CD4-positive, alpha-beta T cell (primary cell): Measurements from ENCODE around the gene SIRT3. TPM values are rescaled to one million over a fixed set of nuclear protein-coding genes. Genes with fewer than 3 reads are reported as not detected.
A peak's percentile ranks its signal among the peaks of the same experiment; 100 is the strongest.
"Not testable (repeated sequence)": the region's sequence is repeated elsewhere in the genome, so short reads cannot be mapped to it uniquely, and the experiment has no call there.

ENCODE experiments used
- ATAC-seq: fragments of 200-7000 bp; cut with Tn5 transposase; one replicate; pipeline ENCODE4 v1.10.0; 2022; ENCODE audit warnings: mild to moderate bottlenecking; ENCODE audit not compliant: poor library complexity
- CTCF ChIA-PET: fragments of 350-600 bp; sonication (Branson Sonifier 250); formaldehyde crosslinking; loops from one replicate; lab custom pipeline; 2021; ENCODE audit warnings: antibody characterized with exemption, inconsistent platforms; lab: Charles Lee
- POLR2A ChIA-PET: fragments of 350-600 bp; sonication (Branson Sonifier 250); formaldehyde crosslinking; loops from one replicate; lab custom pipeline; 2021; ENCODE audit warnings: antibody characterized with exemption, inconsistent platforms; lab: Charles Lee
- DNase-seq, 14 experiments: peaks; one replicate each; pipeline ENCODE4 v3.0.0-alpha.2; 2013 to 2020; ENCODE audit warnings: mixed read lengths in 2 of 14
- H3K27ac ChIP-seq, 2 donors: one replicate each; pipeline versions ENCODE4 v1.5.1 to v1.7.0; 2013; ENCODE audit warnings: low read length in 2 of 2, low read depth in 1 of 2, mild to moderate bottlenecking in 1 of 2
- H3K27me3 ChIP-seq, 2 experiments: 1 replicate in 1 of 2; 2 replicates in 1 of 2; pipeline versions ENCODE4 v1.6.1 to v1.7.0; 2013; ENCODE audit warnings: low read length in 2 of 2, control low read depth in 1 of 2, mild to moderate bottlenecking in 1 of 2, moderate library complexity in 1 of 2; ENCODE audit not compliant: insufficient read depth in 2 of 2, control insufficient read depth in 1 of 2
- H3K36me3 ChIP-seq: one replicate; pipeline ENCODE4 v1.6.1; 2013; ENCODE audit warnings: low read length, control low read depth; ENCODE audit not compliant: insufficient read depth
- H3K4me1 ChIP-seq: one replicate; pipeline ENCODE4 v1.6.1; 2013; ENCODE audit warnings: low read length, control low read depth; ENCODE audit not compliant: insufficient read depth
- H3K4me3 ChIP-seq: one replicate; pipeline ENCODE4 v1.5.1; 2013; ENCODE audit warnings: mild to moderate bottlenecking, low read length, moderate library complexity
- H3K9me3 ChIP-seq, 2 experiments: 1 replicate in 1 of 2; 2 replicates in 1 of 2; pipeline versions ENCODE4 v1.6.1 to v1.7.0; 2013; ENCODE audit warnings: low read length in 2 of 2, mild to moderate bottlenecking in 2 of 2, control low read depth in 1 of 2, moderate library complexity in 1 of 2; ENCODE audit not compliant: control insufficient read depth in 1 of 2, insufficient read depth in 1 of 2
- H3K27ac Mint-ChIP-seq: one replicate; pipeline ENCODE4 v1.8.0; 2020; ENCODE audit warnings: mixed read lengths
- H3K27me3 Mint-ChIP-seq: one replicate; pipeline ENCODE4 v1.8.0; 2021; ENCODE audit warnings: mixed read lengths
- H3K36me3 Mint-ChIP-seq: one replicate; pipeline ENCODE4 v1.8.0; 2021; ENCODE audit warnings: low read depth, mixed read lengths
- H3K4me1 Mint-ChIP-seq: one replicate; pipeline ENCODE4 v1.8.0; 2021; ENCODE audit warnings: low read depth, mixed read lengths
- H3K4me3 Mint-ChIP-seq: one replicate; pipeline ENCODE4 v1.8.0; 2020; ENCODE audit warnings: mild to moderate bottlenecking, mixed read lengths
- H3K9me3 Mint-ChIP-seq: one replicate; pipeline ENCODE4 v1.8.0; 2020; ENCODE audit warnings: mixed read lengths
- intact Hi-C, 2 experiments: fragments of 100-400 bp; cut with DNase I in 1 of 2; cut with micrococcal nuclease in 1 of 2; formaldehyde crosslinking; loops; one replicate each; pipeline versions ENCODE4 v1.15.1 to v1.9.0; 2023 to 2025; cut with DNase I, micrococcal nuclease
- total RNA-seq, 174 experiments: library from RNA in 2 of 174; stranded (reverse) in 2 of 174; gene quantifications; one replicate each; pipeline ENCODE4 v1.2.3 and lab custom pipeline; 2021 to 2026
- TF ChIP-seq, protein P1 (sequence below): fragments of 200-600 bp; IDR thresholded peaks from one replicate; pipeline ENCODE4 v1.8.0; 2022; ENCODE audit warnings: antibody characterized with exemption, mild to moderate bottlenecking

The SIRT3 gene
- total RNA-seq, 2 experiments from 2014 or later: 16.4 to 18.0 TPM

DNA sequence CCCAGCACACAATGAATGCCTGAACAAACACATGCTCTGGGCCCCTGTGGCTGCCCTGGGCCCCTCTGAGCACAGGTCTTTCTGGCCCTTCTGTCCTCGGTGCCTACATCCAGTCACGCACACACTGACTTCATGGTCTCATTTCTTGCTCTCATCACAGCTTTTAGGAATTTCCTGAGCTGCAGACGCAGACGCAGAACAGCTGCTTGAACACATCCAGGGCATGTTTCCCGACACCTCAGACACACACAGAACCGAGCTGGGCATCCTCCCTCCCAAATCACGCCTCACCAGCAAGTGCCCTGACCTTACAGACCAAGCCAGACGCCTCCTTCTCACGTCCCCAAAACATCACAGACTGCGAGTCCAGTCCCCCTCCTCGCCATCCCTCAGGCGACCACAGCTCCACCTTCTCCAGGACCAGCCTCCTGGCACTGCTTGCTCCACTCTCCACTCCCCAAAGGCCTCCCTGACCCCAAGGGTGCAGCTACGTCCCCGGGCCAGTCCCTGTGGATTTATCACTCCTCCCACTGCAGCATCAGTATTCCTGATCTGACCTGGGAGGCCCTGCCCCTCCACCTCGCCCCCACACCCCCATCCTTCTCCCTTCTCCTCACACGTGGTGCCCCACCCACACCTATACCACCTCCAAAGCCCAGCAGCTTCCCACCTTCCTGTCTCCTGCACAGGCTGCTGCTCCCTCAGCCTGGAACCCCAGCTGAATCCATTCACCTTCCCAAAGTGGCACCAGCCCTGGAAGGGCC, 12.9 kb downstream of the SIRT3 start:
- CTCF ChIA-PET: no interaction called here

DNA sequence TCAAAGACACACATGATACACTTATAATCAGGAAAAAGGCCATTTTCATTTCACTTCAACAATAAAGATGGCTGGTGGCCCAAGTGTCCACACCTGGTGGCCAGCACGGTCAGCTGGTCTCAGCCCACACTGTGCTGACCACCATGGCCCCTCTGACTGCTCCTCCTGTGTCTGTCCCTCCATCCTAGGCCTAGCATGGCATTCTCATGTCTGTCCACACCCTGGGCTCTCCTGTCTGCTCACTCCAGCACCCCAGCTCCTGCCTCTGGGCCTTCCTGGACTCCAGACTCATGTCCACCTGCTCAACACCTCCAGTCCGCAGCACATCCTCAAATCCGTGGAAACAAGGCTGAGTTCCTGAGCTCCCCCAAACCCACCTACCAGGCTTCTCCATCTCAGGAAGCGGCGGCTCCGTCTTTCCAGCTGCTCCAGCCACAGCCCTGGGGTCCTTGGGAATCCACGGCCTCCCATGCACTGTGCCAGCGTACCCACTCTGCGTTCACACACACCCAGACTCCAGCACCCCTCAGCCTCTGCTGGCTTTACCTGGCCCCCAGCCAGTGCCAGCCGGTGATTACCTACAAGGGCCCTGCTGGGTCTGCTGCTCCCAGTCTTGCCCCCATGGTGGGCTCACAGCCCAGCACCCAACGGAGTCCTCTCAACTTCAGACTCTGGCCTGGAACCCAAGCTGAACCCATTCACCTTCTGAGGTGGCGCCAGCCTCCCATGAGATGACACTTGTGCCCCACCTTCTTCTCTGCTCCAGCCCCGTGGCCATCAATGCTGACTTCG, 13.9 kb downstream of the SIRT3 start:
- Mint-ChIP-seq H3K4me1 (no peaks in the 10 kb centered on the region), H3K27me3 (no peaks in the 10 kb centered on the region), H3K27ac (no peak overlapping the region), H3K4me3 (no peak overlapping the region), H3K36me3 (peaks cover 34% of the 10 kb centered on the region), H3K9me3 (no peaks in the 10 kb centered on the region)
- TF ChIP-seq, protein P1, sequence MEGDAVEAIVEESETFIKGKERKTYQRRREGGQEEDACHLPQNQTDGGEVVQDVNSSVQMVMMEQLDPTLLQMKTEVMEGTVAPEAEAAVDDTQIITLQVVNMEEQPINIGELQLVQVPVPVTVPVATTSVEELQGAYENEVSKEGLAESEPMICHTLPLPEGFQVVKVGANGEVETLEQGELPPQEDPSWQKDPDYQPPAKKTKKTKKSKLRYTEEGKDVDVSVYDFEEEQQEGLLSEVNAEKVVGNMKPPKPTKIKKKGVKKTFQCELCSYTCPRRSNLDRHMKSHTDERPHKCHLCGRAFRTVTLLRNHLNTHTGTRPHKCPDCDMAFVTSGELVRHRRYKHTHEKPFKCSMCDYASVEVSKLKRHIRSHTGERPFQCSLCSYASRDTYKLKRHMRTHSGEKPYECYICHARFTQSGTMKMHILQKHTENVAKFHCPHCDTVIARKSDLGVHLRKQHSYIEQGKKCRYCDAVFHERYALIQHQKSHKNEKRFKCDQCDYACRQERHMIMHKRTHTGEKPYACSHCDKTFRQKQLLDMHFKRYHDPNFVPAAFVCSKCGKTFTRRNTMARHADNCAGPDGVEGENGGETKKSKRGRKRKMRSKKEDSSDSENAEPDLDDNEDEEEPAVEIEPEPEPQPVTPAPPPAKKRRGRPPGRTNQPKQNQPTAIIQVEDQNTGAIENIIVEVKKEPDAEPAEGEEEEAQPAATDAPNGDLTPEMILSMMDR: no peak
- CTCF ChIA-PET: no interaction called here
- DNase-seq (no peak), ATAC-seq (no peak)
- Histone ChIP-seq H3K27ac (no peak overlapping the region), H3K27me3 (no peaks in the 10 kb centered on the region), H3K9me3 (no peaks in the 10 kb centered on the region), H3K4me1 (no peaks in the 10 kb centered on the region), H3K4me3 (no peak overlapping the region), H3K36me3 (peaks cover 16% of the 10 kb centered on the region)
- intact Hi-C loops: no loop called here
- POLR2A ChIA-PET: interaction anchor here (0.8 to 1.2 kb wide), 2 partner anchors 15 kb away, joined by 3 read pairs; partner anchors contain the start of genes BET1L, PSMD13 and RIC8A

More for the DNA sequence above, 12.9 kb downstream of the SIRT3 start:
- no peak overlapping the region for H3K4me3 ChIP-seq
- no peaks in the 10 kb centered on the region for H3K27me3 Mint-ChIP-seq
- no peaks in the 10 kb centered on the region for H3K27me3 ChIP-seq
- no peak for ATAC-seq
- H3K9me3 ChIP-seq: no peaks in the 10 kb centered on the region
- no peaks in the 10 kb centered on the region for H3K9me3 Mint-ChIP-seq
- no peak overlapping the region for H3K27ac Mint-ChIP-seq
- H3K36me3 ChIP-seq: peaks cover 14% of the 10 kb centered on the region
- no peaks in the 10 kb centered on the region for H3K4me1 ChIP-seq
- H3K27ac ChIP-seq: no peak overlapping the region
- H3K4me3 Mint-ChIP-seq: no peak overlapping the region
- H3K36me3 Mint-ChIP-seq: peaks cover 34% of the 10 kb centered on the region
- TF ChIP-seq, protein P1: no peak
- DNase-seq: no peak
- intact Hi-C loops: no loop called here
- peaks cover under 1% of the 10 kb centered on the region for H3K4me1 Mint-ChIP-seq
- POLR2A ChIA-PET: no interaction called here

DNA sequence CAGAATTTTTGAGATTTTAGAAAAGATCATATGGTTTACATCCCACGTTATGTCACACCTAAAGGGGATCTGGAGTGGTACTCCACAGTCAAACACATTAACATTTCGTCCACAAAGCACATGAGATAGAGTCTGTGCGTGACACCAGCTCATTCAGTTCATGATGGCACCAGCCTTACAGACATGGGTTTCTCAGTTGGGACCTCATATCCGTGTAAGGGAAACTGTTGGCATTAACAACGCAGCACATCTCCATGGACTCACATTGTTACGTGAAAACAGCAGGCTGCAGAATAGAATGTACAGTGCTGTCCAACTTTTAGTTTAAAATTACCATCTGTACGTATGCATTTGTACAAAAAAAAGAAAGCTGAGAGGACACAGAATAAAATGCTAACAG, 14.6 kb downstream of the SIRT3 start:
- intact Hi-C loops: no loop called here
- Histone ChIP-seq H3K36me3 (peaks cover 17% of the 10 kb centered on the region), H3K9me3 (no peaks in the 10 kb centered on the region), H3K4me1 (no peaks in the 10 kb centered on the region), H3K4me3 (no peak overlapping the region), H3K27me3 (no peaks in the 10 kb centered on the region), H3K27ac (no peak overlapping the region)
- no peaks in the 10 kb centered on the region for H3K9me3 Mint-ChIP-seq
- peaks cover 34% of the 10 kb centered on the region for H3K36me3 Mint-ChIP-seq
- H3K4me3 Mint-ChIP-seq: no peak overlapping the region
- H3K27me3 Mint-ChIP-seq: no peaks in the 10 kb centered on the region
- ATAC-seq (no peak), DNase-seq (peak in 1 of 14 experiments; percentile 2)
- POLR2A ChIA-PET: interaction anchor here (0.8 to 1.2 kb wide), 2 partner anchors 14 to 15 kb away, joined by 3 read pairs; partner anchors contain the start of genes BET1L, PSMD13 and RIC8A
- CTCF ChIA-PET: no interaction called here
- no peak overlapping the region for H3K27ac Mint-ChIP-seq
- no peaks in the 10 kb centered on the region for H3K4me1 Mint-ChIP-seq
- TF ChIP-seq, protein P1: no peak

DNA sequence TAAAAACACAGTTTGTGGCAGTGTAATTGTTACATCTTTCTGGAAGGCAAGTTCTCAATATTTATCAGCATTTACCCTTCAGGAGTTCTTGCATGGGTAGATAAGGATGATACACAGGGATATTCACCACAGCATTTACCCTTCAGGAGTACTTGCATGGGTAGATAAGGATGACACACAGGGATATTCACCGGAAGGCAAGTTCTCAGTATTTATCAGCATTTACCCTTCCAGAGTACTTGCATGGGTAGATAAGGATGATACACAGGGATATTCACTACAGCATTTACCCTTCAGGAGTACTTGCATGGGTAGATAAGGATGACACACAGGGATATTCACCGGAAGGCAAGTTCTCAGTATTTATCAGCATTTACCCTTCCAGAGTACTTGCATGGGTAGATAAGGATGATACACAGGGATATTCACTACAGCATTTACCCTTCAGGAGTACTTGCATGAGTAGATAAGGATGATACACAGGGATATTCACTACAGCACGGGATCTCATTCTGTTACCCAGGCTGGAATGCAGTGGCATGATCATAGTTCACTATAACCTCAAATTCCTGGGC, 15.4 kb downstream of the SIRT3 start:
- H3K4me3 Mint-ChIP-seq, H3K9me3 Mint-ChIP-seq, H3K27ac Mint-ChIP-seq, intact Hi-C loops, H3K27ac ChIP-seq, ATAC-seq, H3K27me3 ChIP-seq, H3K4me1 Mint-ChIP-seq, DNase-seq, CTCF ChIA-PET, H3K9me3 ChIP-seq, H3K4me1 ChIP-seq, H3K27me3 Mint-ChIP-seq, H3K4me3 ChIP-seq: not testable (repeated sequence)
- H3K36me3 ChIP-seq: peaks cover 24% of the 10 kb centered on the region
- peaks cover 37% of the 10 kb centered on the region for H3K36me3 Mint-ChIP-seq
- POLR2A ChIA-PET: interaction anchor here (0.8 to 1.2 kb wide), 2 partner anchors 13 to 16 kb away, joined by 3 read pairs; partner anchors contain the start of genes BET1L, PSMD13 and RIC8A
